Fibroblast of lung (primary cell): ENCODE data around the gene TXNL4B.

Experiments
- CTCF ChIP-seq, 2 donors: IDR thresholded peaks in 1 of 2; conservative IDR thresholded peaks in 1 of 2; 1 replicate in 1 of 2; 2 replicates in 1 of 2; pipeline ENCODE4 v1.5.1; 2011 to 2012; ENCODE audit warnings: low read length in 2 of 2, control low read depth in 1 of 2, inconsistent platforms in 1 of 2, low read depth in 1 of 2, mild to moderate bottlenecking in 1 of 2
- EZH2 ChIP-seq: IDR thresholded peaks from 2 replicates; pipeline ENCODE4 v1.5.1; 2012; ENCODE audit warnings: low read length, control low read depth, mild to moderate bottlenecking; ENCODE audit errors: missing control alignments

GRCh38 chr16:72129976-72130656 lies 36.7 kb upstream of the TXNL4B start:
- TF ChIP-seq EZH2 (no peak), CTCF (conservative IDR thresholded peaks at IDR 0.05 in 1 of 2, IDR thresholded peaks at IDR 0.05 in 1 of 2; ENCODE audit: low read depth in 1 of 2, low read length in 2 of 2) (no peak)
